Hematopoietic multipotent progenitor cell treated with erythropoietin and hydrocortisone succinate and interleukin-3 and kit ligand, for 4 days (in vitro differentiated cells): ENCODE data around the gene PPP1R2C.
A peak's percentile ranks its signal among the peaks of the same experiment; 100 is the strongest.

Experiments
- DNase-seq: peaks from one replicate; pipeline ENCODE4 v3.0.0-alpha.2; 2015

The PPP1R2C gene

DNA sequence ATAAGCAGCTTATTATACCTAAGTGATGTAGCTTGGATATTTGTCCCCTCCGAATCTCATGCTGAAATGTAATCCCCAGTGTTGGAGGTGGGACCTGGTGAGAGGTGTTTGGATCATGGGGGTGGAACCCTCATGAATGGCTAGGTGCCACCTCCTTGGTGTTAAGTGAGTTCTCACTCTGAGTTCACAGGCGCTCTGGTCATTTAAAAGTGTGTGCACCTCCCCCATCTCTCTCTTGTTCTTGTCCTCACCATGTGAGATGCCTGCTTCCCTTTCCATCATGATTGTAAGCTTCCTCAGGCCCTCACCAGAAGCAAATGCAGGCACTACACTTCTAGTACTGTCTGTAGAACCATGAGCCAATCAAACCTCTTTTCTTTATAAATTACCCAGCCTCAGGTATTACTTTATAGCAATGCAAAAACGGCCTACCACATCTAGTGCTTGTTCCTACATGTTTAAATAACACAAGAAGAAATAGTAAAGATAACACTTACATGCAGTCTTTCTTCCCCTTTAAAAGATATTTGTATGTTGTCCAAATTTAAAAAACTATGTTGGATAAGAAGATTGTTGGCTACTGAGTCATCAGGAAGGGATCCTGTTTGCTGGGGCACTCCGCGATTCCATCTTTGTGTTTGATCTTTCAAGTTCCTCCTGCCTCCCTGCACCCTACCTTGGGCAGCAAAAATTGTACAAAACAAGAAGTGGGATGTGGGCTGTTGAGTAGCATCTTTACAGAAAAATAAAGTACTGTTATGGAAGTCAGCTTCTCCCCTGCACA is 29.7 kb downstream of the PPP1R2C start:
- DNase-seq, result no peak

- peak; percentile 69 for DNase-seq
Measured at GRCh38 chrX:42746606-42747005, 31.4 kb downstream of the PPP1R2C start.

GRCh38 chrX:42740456-42740855 is 37.5 kb downstream of the PPP1R2C start:
- no peak for DNase-seq

DNA sequence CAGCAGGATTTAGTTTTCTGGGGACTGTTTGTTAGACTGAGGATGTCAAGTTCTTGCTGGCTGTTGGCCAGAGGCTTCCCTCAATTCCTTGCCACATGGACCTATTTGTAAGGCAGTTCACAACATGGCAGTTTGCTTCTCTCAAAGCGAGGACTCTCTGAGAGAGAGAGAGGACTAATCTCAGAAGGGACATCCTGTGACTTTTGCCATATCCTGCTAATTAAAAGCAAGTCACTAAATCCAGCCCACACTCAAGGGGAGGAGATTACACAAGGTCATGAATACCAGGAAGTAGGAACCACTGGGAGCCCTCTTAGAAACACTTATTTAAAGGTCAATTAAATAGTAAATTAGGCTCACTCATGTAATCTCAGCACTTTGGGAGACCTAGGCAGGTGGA is 38.2 kb downstream of the PPP1R2C start:
- DNase-seq, result peak; percentile 41

GRCh38 chrX:42739258-42739657 is 38.7 kb downstream of the PPP1R2C start:
- DNase-seq, result peak; percentile 61

DNA sequence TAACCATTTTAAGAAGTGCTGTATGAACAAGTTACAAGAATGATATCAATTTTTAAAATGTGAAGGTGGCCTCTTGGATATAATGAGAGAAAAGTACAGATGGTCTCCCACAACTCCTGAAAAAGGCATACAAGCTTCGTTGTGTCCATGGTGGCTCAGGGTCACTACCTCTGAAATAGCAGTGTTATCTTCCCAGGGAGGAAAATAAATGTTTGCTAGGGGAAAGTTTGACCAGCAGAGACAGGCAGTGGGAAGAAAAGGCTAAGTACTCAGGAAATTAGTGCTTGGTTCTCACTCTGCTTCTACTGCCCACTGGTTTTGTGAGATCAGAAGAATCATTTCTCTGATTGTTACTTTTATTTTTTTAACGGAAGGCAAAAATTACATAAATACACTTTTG is 39.4 kb downstream of the PPP1R2C start:
- DNase-seq, result no peak

DNA sequence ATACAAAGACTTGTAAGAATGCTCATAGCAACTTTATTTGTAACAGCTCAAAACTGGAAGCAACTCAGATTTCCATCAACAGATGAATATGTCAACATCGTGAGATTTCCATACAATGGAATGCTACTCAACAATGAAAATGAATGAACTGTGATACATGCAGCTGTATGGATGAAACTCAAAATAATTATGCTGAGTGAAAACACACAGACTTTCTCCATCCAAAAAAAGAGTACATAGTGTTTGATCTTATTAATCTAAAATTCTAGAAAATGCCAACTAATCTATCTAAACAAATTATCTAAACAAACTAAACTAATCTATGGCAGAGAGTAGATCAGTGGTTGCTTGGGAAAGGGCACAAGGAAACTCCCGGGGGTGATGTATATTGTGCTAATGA is 42.7 kb downstream of the PPP1R2C start:
- DNase-seq, result no peak

DNA sequence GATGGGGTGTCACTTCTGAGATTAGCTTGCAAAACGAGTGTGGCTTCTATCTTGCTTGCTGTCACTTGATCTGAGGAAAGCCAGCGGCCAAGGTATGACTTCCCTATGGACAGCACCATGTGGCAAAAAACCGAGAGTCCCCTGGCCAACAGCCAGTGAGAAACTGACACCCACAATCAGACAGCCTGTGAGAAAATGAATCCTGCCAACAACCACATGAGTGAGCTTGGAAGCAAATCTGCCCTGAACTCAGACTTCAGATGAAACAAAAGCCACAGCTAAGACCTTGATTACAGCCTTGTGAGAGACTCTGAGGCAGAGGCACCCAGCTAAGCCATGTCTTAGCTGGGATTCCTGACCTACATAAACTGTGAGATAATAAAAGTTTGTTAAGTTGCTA is 45.5 kb downstream of the PPP1R2C start:
- DNase-seq, result no peak
